Liver (tissue), 9 donors: ENCODE results near the gene KRTAP3-1. TPM values are rescaled to one million over a fixed set of nuclear protein-coding genes. Genes with fewer than 3 reads are reported as not detected.
"Not testable (repeated sequence)": the region's sequence is repeated elsewhere in the genome, so short reads cannot be mapped to it uniquely, and the experiment has no call there.

Experiments used
- DNase-seq: peaks from one replicate; pipeline ENCODE4 v3.0.0-alpha.2; 2017; ENCODE audit warnings: low spot score
- H3K27ac ChIP-seq, 2 donors: one replicate each; pipeline ENCODE4 v1.7.0; 2013; ENCODE audit warnings: inconsistent platforms in 2 of 2, low read length in 2 of 2, control low read depth in 1 of 2, low read depth in 1 of 2, mild to moderate bottlenecking in 1 of 2
- H3K27me3 ChIP-seq, 4 donors: one replicate each; pipeline versions ENCODE4 v1.6.1 to v1.7.0; 2013; ENCODE audit warnings: low read length in 3 of 4, inconsistent platforms in 1 of 4, mild to moderate bottlenecking in 1 of 4, moderate library complexity in 1 of 4; ENCODE audit not compliant: control insufficient read depth in 4 of 4, insufficient read depth in 4 of 4
- H3K36me3 ChIP-seq, 4 donors: one replicate each; pipeline versions ENCODE4 v1.6.1 to v1.7.0; 2013; ENCODE audit warnings: low read length in 3 of 4, mild to moderate bottlenecking in 3 of 4, low read depth in 1 of 4, moderate library complexity in 1 of 4; ENCODE audit not compliant: control insufficient read depth in 4 of 4, insufficient read depth in 3 of 4
- H3K4me1 ChIP-seq, 4 donors: one replicate each; pipeline versions ENCODE4 v1.6.1 to v1.7.0; 2013; ENCODE audit warnings: low read length in 3 of 4, mild to moderate bottlenecking in 3 of 4, moderate library complexity in 1 of 4; ENCODE audit not compliant: control insufficient read depth in 4 of 4, insufficient read depth in 4 of 4
- H3K4me3 ChIP-seq, 3 donors: one replicate each; pipeline versions ENCODE4 v1.6.1 to v1.7.0; 2013; ENCODE audit warnings: low read length in 3 of 3, control low read depth in 1 of 3, low read depth in 1 of 3, mild to moderate bottlenecking in 1 of 3
- H3K9ac ChIP-seq, 2 donors: one replicate each; pipeline ENCODE4 v1.7.0; 2013; ENCODE audit warnings: low read length in 2 of 2, mild to moderate bottlenecking in 2 of 2, moderate library complexity in 2 of 2, control low read depth in 1 of 2, low read depth in 1 of 2
- H3K9me3 ChIP-seq, 4 donors: one replicate each; pipeline versions ENCODE4 v1.6.1 to v1.7.0; 2013; ENCODE audit warnings: low read length in 3 of 4; ENCODE audit not compliant: control insufficient read depth in 4 of 4
- FOXA2 ChIP-seq: IDR thresholded peaks from 2 replicates; pipeline ENCODE4 v1.6.1; 2016; ENCODE audit warnings: antibody characterized with exemption
- GABPA ChIP-seq, 2 donors: IDR thresholded peaks in 1 of 2; conservative IDR thresholded peaks in 1 of 2; 2 replicates each; pipeline ENCODE4 v1.6.1; 2016; ENCODE audit warnings: antibody characterized with exemption in 2 of 2, mild to moderate bottlenecking in 1 of 2, moderate library complexity in 1 of 2
- HNF4A ChIP-seq, 2 donors: conservative IDR thresholded peaks; 2 replicates each; pipeline ENCODE4 v1.6.1; 2016; ENCODE audit warnings: antibody characterized with exemption in 2 of 2, mild to moderate bottlenecking in 2 of 2
- HNF4G ChIP-seq: IDR thresholded peaks from 2 replicates; pipeline ENCODE4 v1.6.1; 2016; ENCODE audit warnings: antibody characterized with exemption
- JUND ChIP-seq, 2 donors: IDR thresholded peaks; 2 replicates each; pipeline ENCODE4 v1.6.1; 2016; ENCODE audit warnings: antibody characterized with exemption in 2 of 2
- NR2F2 ChIP-seq: IDR thresholded peaks from 2 replicates; pipeline ENCODE4 v1.6.1; 2016; ENCODE audit warnings: antibody characterized with exemption
- SP1 ChIP-seq: IDR thresholded peaks from 2 replicates; pipeline ENCODE4 v1.6.1; 2018; ENCODE audit warnings: antibody characterized with exemption, mild to moderate bottlenecking
- YY1 ChIP-seq: IDR thresholded peaks from 2 replicates; pipeline ENCODE4 v1.6.1; 2016; ENCODE audit warnings: antibody characterized with exemption, mild to moderate bottlenecking
- WGBS: extraction: QIAGEN DNeasy Blood & Tissue Kit; methylation state at CpG from one replicate; pipeline ENCODE4 v1.1.7; 2013; 5-methylcytosine and 5-hydroxymethylcytosine counted together
- polyA plus RNA-seq, 2 donors: library from polyadenylated mRNA; stranded (reverse) in 1 of 2; unstranded in 1 of 2; fragments of 200-250 nt in 1 of 2; fragments of >200 nt in 1 of 2; fragmentation: Nextera tagmentation in 1 of 2; extraction: Ambion mirVana in 1 of 2; gene quantifications; one replicate each; pipeline versions ENCODE4 v1.2.1 to v1.2.3, GENCODE V29; 2013 to 2015
- total RNA-seq, 2 donors: library from RNA; depleted of rRNA; stranded (reverse); fragments of >200 nt; gene quantifications; one replicate each; pipeline ENCODE4 v1.2.3, GENCODE V29; 2014
- TF ChIP-seq, protein P1 (sequence below): IDR thresholded peaks from 2 replicates; pipeline ENCODE4 v1.6.1; 2016; ENCODE audit warnings: antibody characterized with exemption
- TF ChIP-seq, protein P2 (sequence below): IDR thresholded peaks from 2 replicates; pipeline ENCODE4 v1.6.1; 2016; ENCODE audit warnings: antibody characterized with exemption
- TF ChIP-seq, protein P3 (sequence below): IDR thresholded peaks from 2 replicates; pipeline ENCODE4 v1.6.1; 2016; ENCODE audit warnings: antibody characterized with exemption
- donor health status: healthy.
- donor health status: healthy.
- donor health status: healthy.
- donor health status: healthy.
- donor health status: healthy.

Gene KRTAP3-1
- total RNA-seq (not detected), polyA plus RNA-seq (not detected)

- no peak for DNase-seq
- 77% methylated on average over 8 of the region's 8 CpGs for WGBS
- H3K27me3 ChIP-seq, result peaks cover 0 to 3% (median 0%) of the 10 kb centered on the region in 4 donors
- no peaks in the 10 kb centered on the region for H3K4me1 ChIP-seq
- no peak within 1 kb of the TSS for H3K9ac ChIP-seq
- H3K9me3 ChIP-seq, result no peaks in the 10 kb centered on the region
- TF ChIP-seq GABPA (IDR thresholded peaks at IDR 0.05 in 1 of 2, conservative IDR thresholded peaks at IDR 0.05 in 1 of 2) (no peak), HNF4A (conservative IDR thresholded peaks at IDR 0.05) (no peak), SP1 (no peak), NR2F2 (no peak), YY1 (no peak), JUND (IDR thresholded peaks at IDR 0.05) (no peak), FOXA2 (no peak)
- TF ChIP-seq, protein P1, sequence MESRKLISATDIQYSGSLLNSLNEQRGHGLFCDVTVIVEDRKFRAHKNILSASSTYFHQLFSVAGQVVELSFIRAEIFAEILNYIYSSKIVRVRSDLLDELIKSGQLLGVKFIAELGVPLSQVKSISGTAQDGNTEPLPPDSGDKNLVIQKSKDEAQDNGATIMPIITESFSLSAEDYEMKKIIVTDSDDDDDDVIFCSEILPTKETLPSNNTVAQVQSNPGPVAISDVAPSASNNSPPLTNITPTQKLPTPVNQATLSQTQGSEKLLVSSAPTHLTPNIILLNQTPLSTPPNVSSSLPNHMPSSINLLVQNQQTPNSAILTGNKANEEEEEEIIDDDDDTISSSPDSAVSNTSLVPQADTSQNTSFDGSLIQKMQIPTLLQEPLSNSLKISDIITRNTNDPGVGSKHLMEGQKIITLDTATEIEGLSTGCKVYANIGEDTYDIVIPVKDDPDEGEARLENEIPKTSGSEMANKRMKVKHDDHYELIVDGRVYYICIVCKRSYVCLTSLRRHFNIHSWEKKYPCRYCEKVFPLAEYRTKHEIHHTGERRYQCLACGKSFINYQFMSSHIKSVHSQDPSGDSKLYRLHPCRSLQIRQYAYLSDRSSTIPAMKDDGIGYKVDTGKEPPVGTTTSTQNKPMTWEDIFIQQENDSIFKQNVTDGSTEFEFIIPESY, result no peak
- TF ChIP-seq, protein P2, sequence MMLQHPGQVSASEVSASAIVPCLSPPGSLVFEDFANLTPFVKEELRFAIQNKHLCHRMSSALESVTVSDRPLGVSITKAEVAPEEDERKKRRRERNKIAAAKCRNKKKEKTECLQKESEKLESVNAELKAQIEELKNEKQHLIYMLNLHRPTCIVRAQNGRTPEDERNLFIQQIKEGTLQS, result no peak
- H3K36me3 ChIP-seq, result no peaks in the 10 kb centered on the region
- no peak within 1 kb of the TSS for H3K4me3 ChIP-seq
- no peak within 1 kb of the TSS for H3K27ac ChIP-seq
These were observed at the start of gene KRTAP3-1 for GRCh38 chr17:41008811-41009210. Gene KRTAP3-1, minus strand, starts transcription at chr17:41009128. Its CDS starts 54 bp downstream, at chr17:41009074.

- no peaks in the 10 kb centered on the region for H3K9me3 ChIP-seq
- no peak overlapping the region for H3K9ac ChIP-seq
- DNase-seq, result no peak
- H3K36me3 ChIP-seq, result no peaks in the 10 kb centered on the region
- 88% methylated on average over 1 of the region's 1 CpG for WGBS
- H3K27ac ChIP-seq, result no peak overlapping the region
- no peak for TF ChIP-seq SP1
- TF ChIP-seq, protein P2, result no peak
- TF ChIP-seq FOXA2, result no peak
- TF ChIP-seq, protein P3, sequence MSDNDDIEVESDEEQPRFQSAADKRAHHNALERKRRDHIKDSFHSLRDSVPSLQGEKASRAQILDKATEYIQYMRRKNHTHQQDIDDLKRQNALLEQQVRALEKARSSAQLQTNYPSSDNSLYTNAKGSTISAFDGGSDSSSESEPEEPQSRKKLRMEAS, result no peak
- TF ChIP-seq HNF4G, result no peak
- no peaks in the 10 kb centered on the region for H3K4me1 ChIP-seq
- no peak overlapping the region for H3K4me3 ChIP-seq
- H3K27me3 ChIP-seq, result peaks cover 0 to 9% (median 0%) of the 10 kb centered on the region in 4 donors
These were observed 48.6 kb upstream of the KRTAP3-1 start for GRCh38 chr17:41057547-41057946.

- WGBS, result 27% methylated on average over 1 of the region's 6 CpGs
- DNase-seq, result not testable (repeated sequence)
These were observed 46.2 kb upstream of the KRTAP3-1 start, which contains the start of gene KRTAP2-2 for GRCh38 chr17:41055130-41055529. Gene KRTAP2-2, minus strand, starts transcription at chr17:41055230. Its CDS starts 19 bp downstream, at chr17:41055211.

GRCh38 chr17:41054556-41054955 lies 45.6 kb upstream of the KRTAP3-1 start:
- not testable (repeated sequence) for H3K4me3 ChIP-seq
- WGBS, result 60% methylated on average over 9 of the region's 9 CpGs

More at GRCh38 chr17:41055130-41055529, 46.2 kb upstream of the KRTAP3-1 start, which contains the start of gene KRTAP2-2:
- not testable (repeated sequence) for H3K9me3 ChIP-seq, H3K9ac ChIP-seq, H3K4me3 ChIP-seq, H3K27ac ChIP-seq, H3K27me3 ChIP-seq, H3K36me3 ChIP-seq, H3K4me1 ChIP-seq

More at GRCh38 chr17:41054556-41054955, 45.6 kb upstream of the KRTAP3-1 start:
- H3K27me3 ChIP-seq, H3K9ac ChIP-seq, H3K4me1 ChIP-seq, H3K27ac ChIP-seq, H3K36me3 ChIP-seq, DNase-seq, H3K9me3 ChIP-seq: not testable (repeated sequence)
